HCT116 (cell line): ENCODE results near the gene MYCL. TPM values are rescaled to one million over a fixed set of nuclear protein-coding genes. Genes with fewer than 3 reads are reported as not detected.

Experiments used
- ATAC-seq: fragments of 200-7000 bp; cut with Tn5 transposase; 2 replicates; pipeline ENCODE4 v1.9.1; 2020; ENCODE audit warnings: mild to moderate bottlenecking, moderate library complexity
- BruUV-seq: library from RNA; stranded (reverse); fragments of 400-500 nt; replicated peaks from 2 replicates; lab custom pipeline; 2021; lab: Mats Ljungman, UMichigan
- CTCF ChIA-PET: fragments of 300-600 bp; sonication (Branson Sonifier 250); formaldehyde crosslinking; loops from one replicate; lab custom pipeline; 2021; ENCODE audit warnings: antibody characterized with exemption; lab: Charles Lee
- POLR2A ChIA-PET: fragments of 300-600, 350-600 bp; sonication (Branson Sonifier 250); formaldehyde crosslinking; loops from one replicate; lab custom pipeline; 2021; ENCODE audit warnings: antibody characterized with exemption; lab: Charles Lee
- RAD21 ChIA-PET, 2 experiments: fragments of 300-600 bp; sonication (Branson Sonifier 250); formaldehyde crosslinking; loops; one replicate each; lab custom pipeline; 2023; ENCODE audit warnings: low total read pairs in 2 of 2; ENCODE audit not compliant: uncharacterized antibody in 2 of 2, unreplicated experiment in 2 of 2, low non-redundant PET in 1 of 2; lab: Charles Lee
- DNase-seq: peaks from one replicate; pipeline ENCODE4 v3.0.0-alpha.2; 2010; ENCODE audit warnings: low read depth, low spot score
- H2AFZ ChIP-seq: fragments of 200-600 bp; shearing (Covaris generic), sonication (generic); 2 replicates; pipeline ENCODE4 v1.6.1; 2017; ENCODE audit warnings: low read depth, mixed run types, mixed read lengths, antibody characterized with exemption, low read length; ENCODE audit not compliant: poor library complexity, severe bottlenecking
- H3K27ac ChIP-seq: 2 replicates; pipeline ENCODE4 v1.5.1; 2012; ENCODE audit warnings: low read depth, low read length
- H3K27me3 ChIP-seq: fragments of 200-600 bp; sonication (generic); 2 replicates; pipeline ENCODE4 v1.6.1; 2016; ENCODE audit warnings: mixed run types, low read length, mixed read lengths; ENCODE audit not compliant: insufficient read depth
- H3K36me3 ChIP-seq, 2 experiments: fragments of 200-500 bp in 1 of 2; fragments of 200-600 bp in 1 of 2; sonication (Bioruptor generic) in 1 of 2; sonication (generic) in 1 of 2; 2 replicates each; pipeline versions ENCODE4 v1.5.1 to v1.6.1; 2014 to 2016; ENCODE audit warnings: low read length in 2 of 2, inconsistent platforms in 1 of 2, mixed read lengths in 1 of 2, mixed run types in 1 of 2; ENCODE audit not compliant: insufficient read depth in 2 of 2, control insufficient read depth in 1 of 2
- H3K4me1 ChIP-seq, 2 experiments: fragments of 200-600 bp in 1 of 2; sonication (generic) in 1 of 2; 2 replicates each; pipeline versions ENCODE4 v1.5.1 to v1.6.1; 2012 to 2017; ENCODE audit warnings: low read length in 2 of 2, inconsistent platforms in 1 of 2, mild to moderate bottlenecking in 1 of 2, mixed read lengths in 1 of 2, mixed run types in 1 of 2, moderate library complexity in 1 of 2; ENCODE audit not compliant: insufficient read depth in 2 of 2, control insufficient read depth in 1 of 2
- H3K4me2 ChIP-seq: fragments of 200-600 bp; sonication (generic); 2 replicates; pipeline ENCODE4 v1.6.1; 2017; ENCODE audit warnings: mixed run types, low read length, mixed read lengths
- H3K4me3 ChIP-seq, 2 experiments: fragments of 200-600 bp in 1 of 2; sonication (generic) in 1 of 2; replicated peaks in 1 of 2; 2 replicates each; pipeline ENCODE4 v1.5.1; 2011 to 2016; ENCODE audit warnings: low read length in 2 of 2, control low read depth in 1 of 2, low read depth in 1 of 2, mild to moderate bottlenecking in 1 of 2, mixed read lengths in 1 of 2, mixed run types in 1 of 2
- H3K79me2 ChIP-seq: fragments of 200-600 bp; sonication (generic); 2 replicates; pipeline ENCODE4 v1.6.1; 2017; ENCODE audit warnings: mild to moderate bottlenecking, mixed run types, low read length, moderate library complexity, mixed read lengths; ENCODE audit not compliant: insufficient read depth
- H3K9ac ChIP-seq: fragments of 200-600 bp; sonication (generic); 2 replicates; pipeline ENCODE4 v1.6.1; 2016; ENCODE audit warnings: low read length, mixed read lengths
- H3K9me2 ChIP-seq: fragments of 200-600 bp; sonication (generic), shearing (Covaris generic); 2 replicates; pipeline ENCODE4 v1.6.1; 2017; ENCODE audit warnings: mixed run types, mild to moderate bottlenecking, moderate library complexity; ENCODE audit not compliant: insufficient read depth
- H3K9me3 ChIP-seq, 2 experiments: fragments of 200-500 bp in 1 of 2; fragments of 200-600 bp in 1 of 2; sonication (Bioruptor generic) in 1 of 2; sonication (generic) in 1 of 2; 2 replicates each; pipeline ENCODE4 v1.6.1; 2014 to 2017; ENCODE audit warnings: low read length in 2 of 2, mixed read lengths in 2 of 2, inconsistent platforms in 1 of 2, low read depth in 1 of 2, mild to moderate bottlenecking in 1 of 2, mixed run types in 1 of 2, moderate library complexity in 1 of 2; ENCODE audit not compliant: control insufficient read depth in 1 of 2, insufficient read depth in 1 of 2
- H4K20me1 ChIP-seq: fragments of 200-600 bp; sonication (generic), shearing (Covaris generic); 2 replicates; pipeline ENCODE4 v1.6.1; 2017; ENCODE audit warnings: mixed run types, mild to moderate bottlenecking, moderate library complexity; ENCODE audit not compliant: insufficient read depth
- CBX3 ChIP-seq: IDR thresholded peaks from 2 replicates; pipeline ENCODE4 v1.6.1; 2012; ENCODE audit warnings: low read depth
- CEBPB ChIP-seq: IDR thresholded peaks from 2 replicates; pipeline ENCODE4 v1.6.1; 2012; ENCODE audit warnings: low read depth
- CTCF ChIP-seq, 3 experiments: fragments of 200-600 bp in 1 of 3; sonication (generic) in 1 of 3; IDR thresholded peaks in 2 of 3; conservative IDR thresholded peaks in 1 of 3; 2 replicates each; pipeline ENCODE4 v1.5.1; 2012 to 2017; ENCODE audit warnings: low read depth in 2 of 3, low read length in 2 of 3, antibody characterized with exemption in 1 of 3, borderline replicate concordance in 1 of 3, control low read depth in 1 of 3, mild to moderate bottlenecking in 1 of 3, mixed read lengths in 1 of 3, mixed run types in 1 of 3, moderate library complexity in 1 of 3; ENCODE audit not compliant: insufficient read depth in 1 of 3
- EGR1 ChIP-seq: IDR thresholded peaks from 2 replicates; pipeline ENCODE4 v1.6.1; 2012; ENCODE audit warnings: low read depth
- ELF1 ChIP-seq: IDR thresholded peaks from 2 replicates; pipeline ENCODE4 v1.6.1; 2012; ENCODE audit warnings: low read depth, borderline replicate concordance
- EZH2 ChIP-seq: fragments of 200-600 bp; sonication (generic); IDR thresholded peaks from 2 replicates; pipeline ENCODE4 v1.6.1; 2017; ENCODE audit warnings: antibody characterized with exemption, mixed run types
- EZH2phosphoT487 ChIP-seq: fragments of 200-600 bp; IDR thresholded peaks from 2 replicates; pipeline ENCODE4 v1.6.1; 2018; ENCODE audit warnings: antibody characterized with exemption, borderline replicate concordance
- FOSL1 ChIP-seq: IDR thresholded peaks from 2 replicates; pipeline ENCODE4 v1.6.1; 2012; ENCODE audit warnings: low read depth
- MAX ChIP-seq: IDR thresholded peaks from 2 replicates; pipeline ENCODE4 v1.6.1; 2012
- POLR2A ChIP-seq: IDR thresholded peaks from 2 replicates; pipeline ENCODE4 v1.7.0; 2011; ENCODE audit warnings: borderline replicate concordance; ENCODE audit not compliant: insufficient read depth, insufficient read length; ENCODE audit errors: extremely low read depth
- RAD21 ChIP-seq: IDR thresholded peaks from 2 replicates; pipeline ENCODE4 v1.6.1; 2012; ENCODE audit warnings: low read depth, mild to moderate bottlenecking
- SIN3A ChIP-seq: IDR thresholded peaks from 2 replicates; pipeline ENCODE4 v1.6.1; 2012; ENCODE audit warnings: low read depth
- SP1 ChIP-seq: IDR thresholded peaks from 2 replicates; pipeline ENCODE4 v1.6.1; 2012; ENCODE audit warnings: low read depth
- SRF ChIP-seq: IDR thresholded peaks from 2 replicates; pipeline ENCODE4 v1.6.1; 2012; ENCODE audit warnings: low read depth
- YY1 ChIP-seq: IDR thresholded peaks from 2 replicates; pipeline ENCODE4 v1.6.1; 2011; ENCODE audit warnings: low read length, low read depth, moderate library complexity, mild to moderate bottlenecking; ENCODE audit not compliant: insufficient replicate concordance; ENCODE audit errors: extremely low read depth
- ZBTB33 ChIP-seq: IDR thresholded peaks from 2 replicates; pipeline ENCODE4 v1.6.1; 2011; ENCODE audit warnings: mild to moderate bottlenecking, low read length, moderate library complexity; ENCODE audit not compliant: insufficient replicate concordance; ENCODE audit errors: extremely low read depth
- ZNF274 ChIP-seq: fragments of 200-500 bp; sonication (Bioruptor generic); IDR thresholded peaks from 2 replicates; pipeline ENCODE4 v1.6.1; 2014; ENCODE audit warnings: mild to moderate bottlenecking, low read depth, low read length, inconsistent platforms
- intact Hi-C: fragments of 100-400 bp; cut with micrococcal nuclease; formaldehyde crosslinking; loops from 2 replicates; pipeline ENCODE4 v1.10.0; 2022
- total RNA-seq: library from RNA; stranded (reverse); gene quantifications from one replicate; pipeline ENCODE4 v1.2.1, GENCODE V29; 2021; ENCODE audit not compliant: unreplicated experiment
- TF ChIP-seq, protein P1 (sequence below): IDR thresholded peaks from 2 replicates; pipeline ENCODE4 v1.6.1; 2012; ENCODE audit warnings: low read depth
- TF ChIP-seq, protein P2 (sequence below): IDR thresholded peaks from 2 replicates; pipeline ENCODE4 v1.6.1; 2012

MYCL gene
- total RNA-seq, 1 experiment from 2014 or later = 10.0 TPM

GRCh38 chr1:39877231-39877778, 24.4 kb downstream of the MYCL start:
- Histone ChIP-seq H2AFZ (no peak overlapping the region), H3K27me3 (no peaks in the 10 kb centered on the region), H3K9ac (no peak overlapping the region), H3K4me2 (no peak overlapping the region), H4K20me1 (peaks cover 20% of the 10 kb centered on the region), H3K4me1 (peaks cover 4 to 8% of the 10 kb centered on the region in 2 experiments; a peak in 3 of 4 replicates), H3K36me3 (peaks cover 5% of the 10 kb centered on the region in 2 experiments; a peak in 2 of 4 replicates), H3K27ac (no peak overlapping the region), H3K9me2 (no peaks in the 10 kb centered on the region), H3K79me2 (peaks cover 100% of the 10 kb centered on the region), H3K4me3 (no peak overlapping the region), H3K9me3 (no peaks in the 10 kb centered on the region)
- RAD21 ChIA-PET = no interaction called here
- ATAC-seq (no peak), DNase-seq (no peak)
- BruUV-seq = no TSS peak
- POLR2A ChIA-PET = no interaction called here
- intact Hi-C loops = no loop called here
- TF ChIP-seq YY1 (no peak), ZBTB33 (no peak), POLR2A (no peak), RAD21 (no peak), ZNF274 (no peak), SIN3A (no peak), FOSL1 (no peak), EGR1 (no peak), EZH2phosphoT487 (no peak), MAX (no peak), SP1 (no peak), CEBPB (no peak), ELF1 (no peak), SRF (no peak), CBX3 (no peak), EZH2 (no peak), CTCF (IDR thresholded peaks at IDR 0.05 in 2 of 3, conservative IDR thresholded peaks at IDR 0.05 in 1 of 3; ENCODE audit: borderline replicate concordance in 1 of 3, insufficient read depth in 1 of 3, low read depth in 2 of 3, low read length in 2 of 3) (no peak)
- TF ChIP-seq, protein P1, sequence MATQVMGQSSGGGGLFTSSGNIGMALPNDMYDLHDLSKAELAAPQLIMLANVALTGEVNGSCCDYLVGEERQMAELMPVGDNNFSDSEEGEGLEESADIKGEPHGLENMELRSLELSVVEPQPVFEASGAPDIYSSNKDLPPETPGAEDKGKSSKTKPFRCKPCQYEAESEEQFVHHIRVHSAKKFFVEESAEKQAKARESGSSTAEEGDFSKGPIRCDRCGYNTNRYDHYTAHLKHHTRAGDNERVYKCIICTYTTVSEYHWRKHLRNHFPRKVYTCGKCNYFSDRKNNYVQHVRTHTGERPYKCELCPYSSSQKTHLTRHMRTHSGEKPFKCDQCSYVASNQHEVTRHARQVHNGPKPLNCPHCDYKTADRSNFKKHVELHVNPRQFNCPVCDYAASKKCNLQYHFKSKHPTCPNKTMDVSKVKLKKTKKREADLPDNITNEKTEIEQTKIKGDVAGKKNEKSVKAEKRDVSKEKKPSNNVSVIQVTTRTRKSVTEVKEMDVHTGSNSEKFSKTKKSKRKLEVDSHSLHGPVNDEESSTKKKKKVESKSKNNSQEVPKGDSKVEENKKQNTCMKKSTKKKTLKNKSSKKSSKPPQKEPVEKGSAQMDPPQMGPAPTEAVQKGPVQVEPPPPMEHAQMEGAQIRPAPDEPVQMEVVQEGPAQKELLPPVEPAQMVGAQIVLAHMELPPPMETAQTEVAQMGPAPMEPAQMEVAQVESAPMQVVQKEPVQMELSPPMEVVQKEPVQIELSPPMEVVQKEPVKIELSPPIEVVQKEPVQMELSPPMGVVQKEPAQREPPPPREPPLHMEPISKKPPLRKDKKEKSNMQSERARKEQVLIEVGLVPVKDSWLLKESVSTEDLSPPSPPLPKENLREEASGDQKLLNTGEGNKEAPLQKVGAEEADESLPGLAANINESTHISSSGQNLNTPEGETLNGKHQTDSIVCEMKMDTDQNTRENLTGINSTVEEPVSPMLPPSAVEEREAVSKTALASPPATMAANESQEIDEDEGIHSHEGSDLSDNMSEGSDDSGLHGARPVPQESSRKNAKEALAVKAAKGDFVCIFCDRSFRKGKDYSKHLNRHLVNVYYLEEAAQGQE = no peak
- TF ChIP-seq, protein P2, sequence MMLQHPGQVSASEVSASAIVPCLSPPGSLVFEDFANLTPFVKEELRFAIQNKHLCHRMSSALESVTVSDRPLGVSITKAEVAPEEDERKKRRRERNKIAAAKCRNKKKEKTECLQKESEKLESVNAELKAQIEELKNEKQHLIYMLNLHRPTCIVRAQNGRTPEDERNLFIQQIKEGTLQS = no peak
- TF ChIP-seq, all 23 proteins: peak for 0
- CTCF ChIA-PET = no interaction called here
